H9 (cell line): Measurements from ENCODE around the gene NEK6. TPM values are rescaled to one million over a fixed set of nuclear protein-coding genes. Genes with fewer than 3 reads are reported as not detected.

Source experiments
- DNase-seq: peaks from one replicate; pipeline ENCODE4 v3.0.0-alpha.2; 2017
- H2AFZ ChIP-seq: one replicate; pipeline ENCODE4 v1.6.1; 2013; ENCODE audit warnings: mild to moderate bottlenecking, low read length, control low read depth, moderate library complexity
- H2AK5ac ChIP-seq: 2 replicates; pipeline ENCODE4 v1.6.1; 2013; ENCODE audit warnings: low read length, control low read depth, mixed read lengths; ENCODE audit not compliant: insufficient read length
- H2BK120ac ChIP-seq: one replicate; pipeline ENCODE4 v1.6.1; 2013; ENCODE audit warnings: low read depth, mild to moderate bottlenecking, low read length, control low read depth, inconsistent platforms; ENCODE audit not compliant: poor library complexity, severe bottlenecking
- H2BK12ac ChIP-seq: 2 replicates; pipeline ENCODE4 v1.6.1; 2013; ENCODE audit warnings: low read length, control low read depth, mixed read lengths, low read depth; ENCODE audit not compliant: insufficient read length
- H2BK15ac ChIP-seq: 2 replicates; pipeline ENCODE4 v1.6.1; 2013; ENCODE audit warnings: low read depth, low read length, control low read depth
- H2BK20ac ChIP-seq: one replicate; pipeline ENCODE4 v1.6.1; 2013; ENCODE audit warnings: low read depth, mild to moderate bottlenecking, low read length, control low read depth, inconsistent platforms; ENCODE audit not compliant: poor library complexity, severe bottlenecking
- H2BK5ac ChIP-seq: 2 replicates; pipeline ENCODE4 v1.6.1; 2013; ENCODE audit warnings: low read length, control low read depth, mixed read lengths; ENCODE audit not compliant: insufficient read length
- H3K14ac ChIP-seq: 2 replicates; pipeline ENCODE4 v1.6.1; 2013; ENCODE audit warnings: low read length, control low read depth; ENCODE audit not compliant: insufficient read depth
- H3K18ac ChIP-seq: 2 replicates; pipeline ENCODE4 v1.6.1; 2013; ENCODE audit warnings: low read depth, mild to moderate bottlenecking, mixed read lengths, low read length, control low read depth; ENCODE audit not compliant: insufficient read length
- H3K23ac ChIP-seq: 2 replicates; pipeline ENCODE4 v1.6.1; 2013; ENCODE audit warnings: low read length, control low read depth, mixed read lengths, low read depth; ENCODE audit not compliant: insufficient read length
- H3K23me2 ChIP-seq: 2 replicates; pipeline ENCODE4 v1.6.1; 2013; ENCODE audit warnings: low read depth, mild to moderate bottlenecking, mixed read lengths, low read length, control low read depth; ENCODE audit not compliant: insufficient read length, poor library complexity, severe bottlenecking
- H3K27ac ChIP-seq: 2 replicates; pipeline ENCODE4 v1.5.1; 2013; ENCODE audit warnings: low read length, control low read depth, mixed read lengths, low read depth; ENCODE audit not compliant: insufficient read length
- H3K27me3 ChIP-seq: 2 replicates; pipeline ENCODE4 v1.6.1; 2013; ENCODE audit warnings: low read length, control low read depth, inconsistent platforms; ENCODE audit not compliant: insufficient read depth
- H3K4ac ChIP-seq: 2 replicates; pipeline ENCODE4 v1.6.1; 2013; ENCODE audit warnings: low read depth, mild to moderate bottlenecking, control low read depth, inconsistent platforms, low read length, moderate library complexity
- H3K4me1 ChIP-seq: 2 replicates; pipeline ENCODE4 v1.6.1; 2013; ENCODE audit warnings: low read length, control low read depth, inconsistent platforms; ENCODE audit not compliant: insufficient read depth
- H3K4me2 ChIP-seq: 2 replicates; pipeline ENCODE4 v1.6.1; 2013; ENCODE audit warnings: low read length, control low read depth, mixed read lengths; ENCODE audit not compliant: insufficient read length, insufficient read depth
- H3K56ac ChIP-seq: 2 replicates; pipeline ENCODE4 v1.6.1; 2013; ENCODE audit warnings: low read depth, mild to moderate bottlenecking, mixed read lengths, low read length, control low read depth; ENCODE audit not compliant: insufficient read length
- H3K79me1 ChIP-seq: 2 replicates; pipeline ENCODE4 v1.6.1; 2013; ENCODE audit warnings: low read depth, mild to moderate bottlenecking, moderate library complexity, low read length, control low read depth, inconsistent platforms; ENCODE audit not compliant: insufficient read depth, poor library complexity, severe bottlenecking
- H3K79me2 ChIP-seq: 2 replicates; pipeline ENCODE4 v1.6.1; 2013; ENCODE audit warnings: low read length, control low read depth, inconsistent platforms; ENCODE audit not compliant: insufficient read depth
- H3K9ac ChIP-seq: 2 replicates; pipeline ENCODE4 v1.6.1; 2013; ENCODE audit warnings: low read length, control low read depth, mixed read lengths; ENCODE audit not compliant: insufficient read length; ENCODE audit errors: extremely low read depth
- H3K9me3 ChIP-seq: one replicate; pipeline ENCODE4 v1.6.1; 2013; ENCODE audit warnings: low read depth, low read length, inconsistent platforms; ENCODE audit not compliant: control insufficient read depth
- H3T11ph ChIP-seq: one replicate; pipeline ENCODE4 v1.6.1; 2013; ENCODE audit warnings: mild to moderate bottlenecking, low read length, control low read depth, inconsistent platforms
- H4K20me1 ChIP-seq: one replicate; pipeline ENCODE4 v1.6.1; 2013; ENCODE audit not compliant: control insufficient read depth, insufficient read length, insufficient read depth
- H4K5ac ChIP-seq: 2 replicates; pipeline ENCODE4 v1.6.1; 2013; ENCODE audit warnings: low read depth, mild to moderate bottlenecking, mixed read lengths, low read length, control low read depth; ENCODE audit not compliant: insufficient read length
- H4K8ac ChIP-seq: replicated peaks from 2 replicates; pipeline ENCODE4 v1.6.1; 2013; ENCODE audit warnings: low read length, control low read depth, mixed read lengths, low read depth; ENCODE audit not compliant: insufficient read length
- H4K91ac ChIP-seq: 2 replicates; pipeline ENCODE4 v1.6.1; 2013; ENCODE audit warnings: low read depth, mild to moderate bottlenecking, moderate library complexity, mixed read lengths, low read length, control low read depth; ENCODE audit not compliant: insufficient read length
- H3K27ac Mint-ChIP-seq, 3 experiments: 2 replicates in 2 of 3; 3 replicates in 1 of 3; pipeline ENCODE4 v1.8.0; 2020 to 2021; ENCODE audit warnings: mixed read lengths in 3 of 3, mild to moderate bottlenecking in 1 of 3, moderate library complexity in 1 of 3
- H3K27me3 Mint-ChIP-seq: 2 replicates; pipeline ENCODE4 v1.8.0; 2021; ENCODE audit warnings: low read depth, mild to moderate bottlenecking, moderate library complexity, mixed read lengths
- H3K36me3 Mint-ChIP-seq, 3 experiments: 2 replicates in 2 of 3; 3 replicates in 1 of 3; pipeline ENCODE4 v1.8.0; 2020 to 2021; ENCODE audit warnings: low read depth in 3 of 3, mixed read lengths in 3 of 3; ENCODE audit not compliant: insufficient read depth in 1 of 3
- H3K4me1 Mint-ChIP-seq, 2 experiments: 2 replicates each; pipeline ENCODE4 v1.8.0; 2020; ENCODE audit warnings: mixed read lengths in 2 of 2
- H3K4me3 Mint-ChIP-seq, 2 experiments: 2 replicates in 1 of 2; 3 replicates in 1 of 2; pipeline ENCODE4 v1.8.0; 2020 to 2021; ENCODE audit warnings: mild to moderate bottlenecking in 2 of 2, mixed read lengths in 2 of 2, moderate library complexity in 1 of 2
- H3K9me3 Mint-ChIP-seq, 2 experiments: 2 replicates in 1 of 2; 3 replicates in 1 of 2; pipeline ENCODE4 v1.8.0; 2020; ENCODE audit warnings: mild to moderate bottlenecking in 2 of 2, mixed read lengths in 2 of 2, moderate library complexity in 1 of 2
- CTCF ChIP-seq: fragments of 200-600 bp; sonication (generic); conservative IDR thresholded peaks from 3 replicates; pipeline ENCODE4 v1.8.0; 2021; ENCODE audit warnings: antibody characterized with exemption, mild to moderate bottlenecking
- WGBS: extraction: QIAGEN DNeasy Blood & Tissue Kit; methylation state at CpG from one replicate; pipeline ENCODE4 v1.1.7; 2013; ENCODE audit warnings: missing lambda C conversion rate, low lambda C conversion rate, mixed read lengths; ENCODE audit not compliant: insufficient read length; ENCODE audit errors: extremely low coverage; 5-methylcytosine and 5-hydroxymethylcytosine counted together
- total RNA-seq: library from RNA; stranded (reverse); gene quantifications from 2 replicates; pipeline ENCODE4 v1.2.1, GENCODE V29; 2021

The NEK6 gene
- total RNA-seq, 1 experiment from 2014 or later: 14.3 TPM

DNA sequence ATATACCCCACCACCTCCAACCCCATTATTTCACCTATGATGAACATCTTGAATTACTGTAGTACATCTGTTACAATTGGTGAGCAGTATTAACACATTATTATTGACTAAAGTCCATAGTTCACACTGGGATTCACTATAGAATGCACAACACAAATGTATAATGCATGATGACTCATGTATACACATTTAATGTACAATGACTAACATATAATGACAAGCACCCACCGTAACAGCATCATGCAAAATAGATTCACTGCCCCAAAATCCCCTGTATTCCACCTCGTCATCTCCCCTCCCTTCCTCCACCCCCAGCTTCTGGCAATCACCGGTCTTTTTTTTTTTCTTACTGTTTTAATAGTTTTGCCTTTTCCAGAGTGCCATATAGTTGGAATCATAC is 47.1 kb upstream of the NEK6 start:
- Histone ChIP-seq H3K4ac (no peak overlapping the region), H4K8ac (no peak overlapping the region), H3K79me1 (no peaks in the 10 kb centered on the region), H3K9ac (no peak overlapping the region), H3K79me2 (no peaks in the 10 kb centered on the region), H3K18ac (no peak overlapping the region), H2AK5ac (no peak overlapping the region), H3K9me3 (peaks cover 6% of the 10 kb centered on the region), H2BK15ac (no peak overlapping the region), H3K14ac (no peak overlapping the region), H2AFZ (no peak overlapping the region), H4K20me1 (no peaks in the 10 kb centered on the region), H3T11ph (no peak overlapping the region), H3K23me2 (no peaks in the 10 kb centered on the region), H4K91ac (no peak overlapping the region), H3K4me1 (no peaks in the 10 kb centered on the region), H2BK20ac (no peak overlapping the region), H3K27me3 (no peaks in the 10 kb centered on the region), H2BK120ac (no peak overlapping the region), H3K56ac (no peak overlapping the region), H3K23ac (no peak overlapping the region), H3K27ac (no peak overlapping the region), H2BK5ac (no peak overlapping the region), H4K5ac (no peak overlapping the region), H3K4me2 (no peak overlapping the region), H2BK12ac (no peak overlapping the region)
- H3K4me1 Mint-ChIP-seq: peaks cover 6 to 19% of the 10 kb centered on the region in 2 experiments; a peak in 3 of 4 replicates
- H3K4me3 Mint-ChIP-seq: no peak overlapping the region
- no peak for DNase-seq
- no CpG with 5 or more reads among the region's 3 CpGs for WGBS
- H3K27me3 Mint-ChIP-seq: peaks cover 9% of the 10 kb centered on the region
- H3K36me3 Mint-ChIP-seq: no peaks in the 10 kb centered on the region
- H3K27ac Mint-ChIP-seq: no peak overlapping the region
- H3K9me3 Mint-ChIP-seq: peaks cover 0 to 3% of the 10 kb centered on the region in 2 experiments; a peak in 1 of 5 replicates
- no peak for TF ChIP-seq CTCF
